Naive thymus-derived CD4-positive, alpha-beta T cell (primary cell): ENCODE results near the gene PAQR7. TPM values are rescaled to one million over a fixed set of nuclear protein-coding genes. Genes with fewer than 3 reads are reported as not detected.
"Not testable (repeated sequence)": the region's sequence is repeated elsewhere in the genome, so short reads cannot be mapped to it uniquely, and the experiment has no call there.

Source experiments
- ATAC-seq: fragments of 150-1000 bp; cut with Tn5 transposase; 2 replicates; pipeline ENCODE4 v1.10.0; 2021; ENCODE audit warnings: mild to moderate bottlenecking, moderate library complexity
- CTCF ChIA-PET: fragments of 350-600 bp; sonication (Branson Sonifier 250); formaldehyde crosslinking; loops from one replicate; lab custom pipeline; 2021; ENCODE audit warnings: antibody characterized with exemption; lab: Charles Lee
- POLR2A ChIA-PET: fragments of 350-600 bp; sonication (Branson Sonifier 250); formaldehyde crosslinking; loops from one replicate; lab custom pipeline; 2021; ENCODE audit warnings: antibody characterized with exemption, inconsistent platforms; lab: Charles Lee
- DNase-seq, 9 donors: peaks; one replicate each; pipeline versions ENCODE4 v3.0.0 to v3.0.0-alpha.2; 2020 to 2022; ENCODE audit warnings: mixed read lengths in 1 of 9
- H3K27ac ChIP-seq: one replicate; pipeline ENCODE4 v1.7.0; 2013; ENCODE audit warnings: mild to moderate bottlenecking, low read depth, low read length, moderate library complexity
- H3K27me3 ChIP-seq, 2 donors: one replicate each; pipeline ENCODE4 v1.7.0; 2013; ENCODE audit warnings: low read length in 2 of 2, mild to moderate bottlenecking in 2 of 2, moderate library complexity in 2 of 2; ENCODE audit not compliant: control insufficient read depth in 2 of 2, insufficient read depth in 2 of 2
- H3K36me3 ChIP-seq, 3 experiments: 1 replicate in 2 of 3; 2 replicates in 1 of 3; pipeline ENCODE4 v1.7.0; 2013; ENCODE audit warnings: low read length in 3 of 3, mild to moderate bottlenecking in 3 of 3, moderate library complexity in 1 of 3; ENCODE audit not compliant: insufficient read depth in 3 of 3, control insufficient read depth in 2 of 3
- H3K4me1 ChIP-seq, 2 donors: one replicate each; pipeline ENCODE4 v1.7.0; 2013; ENCODE audit warnings: low read length in 2 of 2, mild to moderate bottlenecking in 2 of 2, moderate library complexity in 1 of 2; ENCODE audit not compliant: control insufficient read depth in 2 of 2, insufficient read depth in 2 of 2
- H3K4me3 ChIP-seq: 2 replicates; pipeline ENCODE4 v1.7.0; 2013; ENCODE audit warnings: mild to moderate bottlenecking, low read length
- H3K9me3 ChIP-seq, 3 experiments: 1 replicate in 2 of 3; 2 replicates in 1 of 3; pipeline ENCODE4 v1.7.0; 2013; ENCODE audit warnings: low read length in 3 of 3; ENCODE audit not compliant: control insufficient read depth in 2 of 3
- H3K27ac Mint-ChIP-seq, 9 donors: one replicate each; pipeline ENCODE4 v1.8.0; 2020 to 2022; ENCODE audit warnings: mixed read lengths in 9 of 9, mild to moderate bottlenecking in 8 of 9, moderate library complexity in 5 of 9, inconsistent platforms in 2 of 9
- H3K27me3 Mint-ChIP-seq, 5 donors: one replicate each; pipeline ENCODE4 v1.8.0; 2021 to 2022; ENCODE audit warnings: mixed read lengths in 5 of 5, mild to moderate bottlenecking in 1 of 5
- H3K36me3 Mint-ChIP-seq, 5 donors: one replicate each; pipeline ENCODE4 v1.8.0; 2020 to 2022; ENCODE audit warnings: mixed read lengths in 5 of 5, mild to moderate bottlenecking in 3 of 5, inconsistent platforms in 1 of 5
- H3K4me1 Mint-ChIP-seq, 7 donors: one replicate each; pipeline ENCODE4 v1.8.0; 2020 to 2022; ENCODE audit warnings: mixed read lengths in 7 of 7, mild to moderate bottlenecking in 3 of 7, inconsistent platforms in 1 of 7
- H3K4me3 Mint-ChIP-seq, 10 donors: one replicate each; pipeline ENCODE4 v1.8.0; 2020 to 2022; ENCODE audit warnings: mild to moderate bottlenecking in 10 of 10, mixed read lengths in 10 of 10, moderate library complexity in 6 of 10, inconsistent platforms in 2 of 10
- H3K9me3 Mint-ChIP-seq, 11 donors: one replicate each; pipeline ENCODE4 v1.8.0; 2020 to 2022; ENCODE audit warnings: mixed read lengths in 11 of 11, mild to moderate bottlenecking in 4 of 11, inconsistent platforms in 1 of 11, moderate library complexity in 1 of 11
- intact Hi-C, 2 donors: fragments of 100-400 bp; cut with micrococcal nuclease; formaldehyde crosslinking; loops; one replicate each; pipeline ENCODE4 v1.15.1; 2023
- polyA plus RNA-seq, 2 donors: library from polyadenylated mRNA; unstranded; fragments of 300-500 nt; fragmentation: Illumina TruSeq; gene quantifications; one replicate each; pipeline ENCODE4 v1.2.3, GENCODE V29; 2021
- total RNA-seq, 6 experiments: library from RNA in 5 of 6; stranded (reverse) in 5 of 6; gene quantifications; 1 replicate in 5 of 6; 2 replicates in 1 of 6; pipeline ENCODE4 v1.2.3 and lab custom pipeline; 2021 to 2026

PAQR7 gene
- total and polyA plus RNA-seq, 7 experiments from 2014 or later = 0.21 to 6.0 (median 4.0) TPM

GRCh38 chr1:25839808-25840207 lies 35.7 kb downstream of the PAQR7 start:
- H3K27ac ChIP-seq, ATAC-seq, H3K36me3 ChIP-seq, H3K9me3 ChIP-seq, H3K27ac Mint-ChIP-seq, DNase-seq, H3K27me3 Mint-ChIP-seq, H3K27me3 ChIP-seq, H3K4me1 ChIP-seq, CTCF ChIA-PET, H3K4me1 Mint-ChIP-seq, POLR2A ChIA-PET, H3K4me3 Mint-ChIP-seq, H3K4me3 ChIP-seq: not testable (repeated sequence)
- intact Hi-C loops = loop anchor here in 1 of 2 donors (5.0 kb wide), 1 partner anchor 157 kb away; the partner anchor contains the start of gene PAFAH2
- Mint-ChIP-seq H3K36me3 (peaks cover under 1 to 15% (median 7%) of the 10 kb centered on the region in 5 donors), H3K9me3 (peaks cover 0 to 19% (median 4%) of the 10 kb centered on the region in 11 donors)

DNA sequence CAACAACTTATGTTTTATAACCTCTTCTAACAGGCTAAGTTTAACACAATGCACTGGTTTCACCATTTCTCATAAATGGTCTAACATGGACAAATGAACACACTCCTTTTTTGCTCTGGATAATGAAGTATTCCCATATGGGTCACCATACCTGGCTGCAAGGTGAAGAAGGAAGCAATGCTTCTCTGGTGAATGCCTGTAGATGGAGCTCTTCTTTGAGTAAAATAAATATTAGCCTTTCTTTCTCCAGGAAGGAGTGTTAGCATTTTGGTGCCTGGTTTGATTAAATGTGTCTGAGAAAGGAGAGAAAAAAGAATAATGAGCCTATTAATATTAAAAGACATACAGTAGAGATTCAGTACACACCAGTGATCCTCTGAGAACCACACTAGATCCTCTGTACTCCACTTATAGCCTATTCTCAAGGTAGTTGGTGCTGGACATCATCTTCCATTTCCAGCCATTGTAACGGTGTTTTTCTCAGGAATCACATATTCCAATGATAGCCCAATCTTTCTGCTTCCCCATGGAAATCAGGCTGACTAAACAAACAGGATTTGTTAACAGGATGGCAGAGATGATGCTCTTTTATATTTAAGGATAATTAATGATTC lies 38.1 kb downstream of the PAQR7 start:
- no peak for DNase-seq
- Mint-ChIP-seq H3K4me1 (peaks cover 0 to 13% (median 4%) of the 10 kb centered on the region in 7 donors), H3K36me3 (peaks cover 4 to 19% (median 9%) of the 10 kb centered on the region in 5 donors), H3K9me3 (peaks cover 0 to 19% (median 4%) of the 10 kb centered on the region in 11 donors), H3K27me3 (no peaks in the 10 kb centered on the region), H3K4me3 (no peak overlapping the region), H3K27ac (no peak overlapping the region)
- no peak overlapping the region for H3K27ac ChIP-seq
- no peak for ATAC-seq
- no peak overlapping the region for H3K4me3 ChIP-seq
- H3K27me3 ChIP-seq = no peaks in the 10 kb centered on the region
- H3K4me1 ChIP-seq = peaks cover 0 to 3% of the 10 kb centered on the region in 2 donors
- intact Hi-C loops = loop anchor here in 1 of 2 donors (2.0 to 5.0 kb wide), 2 partner anchors 57 to 160 kb away; partner anchors contain the start of gene PAFAH2
- peaks cover 0 to 9% (median 6%) of the 10 kb centered on the region in 3 experiments for H3K36me3 ChIP-seq
- ChIA-PET CTCF (no interaction called here), POLR2A (interaction anchor here (0.7 kb wide), 1 partner anchor 8 kb away, joined by 3 read pairs; no protein-coding TSS in a partner anchor)
- H3K9me3 ChIP-seq = no peaks in the 10 kb centered on the region

- H3K36me3 ChIP-seq = peaks cover 0 to 16% (median 8%) of the 10 kb centered on the region in 3 experiments
- CTCF ChIA-PET = no interaction called here
- peaks cover 0 to 10% of the 10 kb centered on the region in 2 donors for H3K4me1 ChIP-seq
- H3K4me1 Mint-ChIP-seq = peaks cover 0 to 20% (median 11%) of the 10 kb centered on the region in 7 donors
- no peaks in the 10 kb centered on the region for H3K27me3 ChIP-seq
- H3K36me3 Mint-ChIP-seq = peaks cover 4 to 22% (median 9%) of the 10 kb centered on the region in 5 donors
- H3K4me3 Mint-ChIP-seq = no peak overlapping the region
- peaks cover 0 to 19% (median 4%) of the 10 kb centered on the region in 11 donors for H3K9me3 Mint-ChIP-seq
- H3K27ac Mint-ChIP-seq = no peak overlapping the region
- no peaks in the 10 kb centered on the region for H3K27me3 Mint-ChIP-seq
- no peaks in the 10 kb centered on the region for H3K9me3 ChIP-seq
- intact Hi-C loops = loop anchor here in 1 of 2 donors (2.0 to 5.0 kb wide), 2 partner anchors 58 to 161 kb away; partner anchors contain the start of gene PAFAH2
- no peak for DNase-seq
- no peak for ATAC-seq
- no peak overlapping the region for H3K4me3 ChIP-seq
- POLR2A ChIA-PET = interaction anchor here (0.7 kb wide), 1 partner anchor 9 kb away, joined by 3 read pairs; no protein-coding TSS in a partner anchor
- H3K27ac ChIP-seq = no peak overlapping the region
Observed at GRCh38 chr1:25836695-25837094, 38.8 kb downstream of the PAQR7 start.

GRCh38 chr1:25834894-25835293 lies 40.6 kb downstream of the PAQR7 start:
- H3K27ac Mint-ChIP-seq = peak overlapping the region in 1 of 9 donors; percentile 4
- ATAC-seq = no peak
- H3K4me3 ChIP-seq = no peak overlapping the region
- peaks cover 0 to 29% (median 21%) of the 10 kb centered on the region in 7 donors for H3K4me1 Mint-ChIP-seq
- no peak overlapping the region for H3K4me3 Mint-ChIP-seq
- H3K9me3 ChIP-seq = no peaks in the 10 kb centered on the region
- peaks cover 0 to 11% (median 1%) of the 10 kb centered on the region in 11 donors for H3K9me3 Mint-ChIP-seq
- intact Hi-C loops = loop anchor here in 1 of 2 donors (5.0 kb wide), 1 partner anchor 162 kb away; the partner anchor contains the start of gene PAFAH2
- CTCF ChIA-PET = no interaction called here
- H3K27me3 ChIP-seq = no peaks in the 10 kb centered on the region
- no peak for DNase-seq
- H3K36me3 Mint-ChIP-seq = peaks cover 9 to 35% (median 11%) of the 10 kb centered on the region in 5 donors
- H3K36me3 ChIP-seq = peaks cover 0 to 34% (median 8%) of the 10 kb centered on the region in 3 experiments
- POLR2A ChIA-PET = no interaction called here
- H3K4me1 ChIP-seq = peaks cover 0 to 14% of the 10 kb centered on the region in 2 donors
- no peaks in the 10 kb centered on the region for H3K27me3 Mint-ChIP-seq
- H3K27ac ChIP-seq = no peak overlapping the region

DNA sequence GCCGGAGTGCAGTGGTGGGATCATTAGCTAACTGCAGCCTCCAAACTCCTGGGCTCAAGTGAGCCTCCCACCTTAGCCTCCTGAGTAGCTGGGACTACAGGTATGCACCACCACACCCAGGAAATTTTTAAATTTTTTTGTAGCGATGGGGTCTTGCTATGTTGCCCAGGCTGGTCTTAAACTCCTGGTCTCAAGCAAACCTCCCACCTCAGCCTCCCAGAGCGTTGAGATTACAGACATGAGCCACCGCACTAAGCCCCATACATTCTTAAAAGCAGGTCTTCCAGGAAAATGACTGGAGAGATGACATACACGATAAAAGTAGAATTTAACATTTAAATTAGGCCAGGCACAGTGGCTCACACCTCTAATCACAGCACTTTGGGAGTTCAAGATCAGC lies 42.4 kb downstream of the PAQR7 start:
- Mint-ChIP-seq H3K9me3 (no peaks in the 10 kb centered on the region), H3K27me3 (no peaks in the 10 kb centered on the region), H3K4me1 (peaks cover 0 to 29% (median 21%) of the 10 kb centered on the region in 7 donors), H3K4me3 (no peak overlapping the region), H3K36me3 (peaks cover 9 to 48% (median 24%) of the 10 kb centered on the region in 5 donors), H3K27ac (peak overlapping the region in 3 of 9 donors; percentile 45 to 83 (median 58))
- CTCF ChIA-PET = no interaction called here
- H3K4me3 ChIP-seq = no peak overlapping the region
- POLR2A ChIA-PET = interaction anchor here (1.4 to 5.4 kb wide), 2 partner anchors 13 kb away, joined by 4 to 32 read pairs; partner anchors contain the start of gene MTFR1L
- H3K27ac ChIP-seq = no peak overlapping the region
- H3K36me3 ChIP-seq = peaks cover 8 to 51% (median 9%) of the 10 kb centered on the region in 3 experiments
- H3K27me3 ChIP-seq = no peaks in the 10 kb centered on the region
- intact Hi-C loops = no loop called here
- no peak for ATAC-seq
- no peak for DNase-seq
- H3K4me1 ChIP-seq = peaks cover 0 to 14% of the 10 kb centered on the region in 2 donors
- no peaks in the 10 kb centered on the region for H3K9me3 ChIP-seq

DNA sequence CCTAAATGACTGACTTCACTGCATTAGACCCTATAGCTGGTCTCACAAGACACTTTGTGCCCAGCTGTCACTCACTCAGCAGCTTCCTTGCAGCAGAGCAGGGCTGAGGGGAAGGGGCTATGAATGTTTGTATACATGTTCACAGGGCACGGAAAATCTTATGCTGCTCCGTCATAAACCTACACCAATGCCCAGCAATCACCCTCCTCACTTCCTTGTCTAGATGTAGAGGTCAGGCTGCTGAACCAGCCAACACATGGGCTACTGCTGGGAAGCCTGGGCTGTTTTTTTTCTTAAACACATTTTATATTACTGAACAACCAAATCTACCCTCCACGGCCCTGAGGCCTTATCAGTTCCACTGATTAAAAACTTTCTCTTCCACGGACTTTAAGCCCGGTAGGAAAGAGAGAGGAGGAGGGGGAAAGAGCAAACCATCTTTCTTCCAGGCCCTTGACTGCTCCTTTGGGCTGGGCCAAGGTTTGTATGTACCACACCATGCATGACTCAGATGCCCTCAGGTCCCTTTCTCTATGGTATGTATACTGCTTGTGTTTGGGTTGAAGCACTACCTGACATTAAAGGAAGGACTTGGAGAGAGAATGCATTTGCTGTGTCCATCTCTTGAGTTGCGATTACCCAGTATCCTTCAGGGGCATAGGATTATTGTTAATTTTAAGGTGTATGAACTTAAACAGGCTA lies 43.0 kb downstream of the PAQR7 start:
- POLR2A ChIA-PET = interaction anchor here (1.4 to 5.4 kb wide), 2 partner anchors 12 to 14 kb away, joined by 4 to 32 read pairs; partner anchors contain the start of gene MTFR1L
- H3K36me3 Mint-ChIP-seq = peaks cover 9 to 53% (median 29%) of the 10 kb centered on the region in 5 donors
- Histone ChIP-seq H3K9me3 (no peaks in the 10 kb centered on the region), H3K4me1 (peaks cover 0 to 14% of the 10 kb centered on the region in 2 donors), H3K4me3 (no peak overlapping the region), H3K27me3 (no peaks in the 10 kb centered on the region), H3K36me3 (peaks cover 8 to 58% (median 9%) of the 10 kb centered on the region in 3 experiments), H3K27ac (peak overlapping the region; percentile 38)
- ATAC-seq = no peak
- peak overlapping the region in 7 of 9 donors; percentile 42 to 80 (median 74) for H3K27ac Mint-ChIP-seq
- CTCF ChIA-PET = interaction anchor here (1.6 kb wide), 1 partner anchor 13 kb away, joined by 3 read pairs; no protein-coding TSS in a partner anchor
- DNase-seq = no peak
- no peaks in the 10 kb centered on the region for H3K9me3 Mint-ChIP-seq
- intact Hi-C loops = loop anchor here in 1 of 2 donors (1.0 kb wide), 1 partner anchor 12 kb away; no protein-coding TSS in a partner anchor
- peak overlapping the region in 2 of 10 donors; percentile 7 to 47 for H3K4me3 Mint-ChIP-seq
- H3K4me1 Mint-ChIP-seq = peaks cover 0 to 29% (median 21%) of the 10 kb centered on the region in 7 donors
- H3K27me3 Mint-ChIP-seq = no peaks in the 10 kb centered on the region
